PC-9 (cell line): ENCODE measurements around the gene CIAO3. TPM values are rescaled to one million over a fixed set of nuclear protein-coding genes. Genes with fewer than 3 reads are reported as not detected.
"Not testable (repeated sequence)": the region's sequence is repeated elsewhere in the genome, so short reads cannot be mapped to it uniquely, and the experiment has no call there.

Source experiments
- BruUV-seq: library from RNA; stranded (reverse); fragments of 400-500 nt; replicated peaks from 2 replicates; lab custom pipeline; 2021; lab: Mats Ljungman, UMichigan
- CTCF ChIA-PET: fragments of 300-600 bp; sonication (Branson Sonifier 250); formaldehyde crosslinking; loops from one replicate; lab custom pipeline; 2022; ENCODE audit warnings: antibody characterized with exemption; lab: Charles Lee
- POLR2A ChIA-PET: fragments of 300-600 bp; sonication (Branson Sonifier 250); formaldehyde crosslinking; loops from one replicate; lab custom pipeline; 2022; ENCODE audit warnings: antibody characterized with exemption; ENCODE audit not compliant: unreplicated experiment; lab: Charles Lee
- DNase-seq, 2 experiments: peaks; one replicate each; pipeline versions ENCODE4 v3.0.0 to v3.0.0-alpha.2; 2015 to 2022; ENCODE audit warnings: mixed read lengths in 1 of 2
- H2AFZ ChIP-seq: fragments of 200-600 bp; sonication (generic); 2 replicates; pipeline ENCODE4 v1.8.1; 2017; ENCODE audit warnings: antibody characterized with exemption
- H3F3A ChIP-seq: fragments of 200-600 bp; sonication (generic); 2 replicates; pipeline ENCODE4 v1.8.1; 2017; ENCODE audit warnings: antibody characterized with exemption, mild to moderate bottlenecking, low read depth; ENCODE audit not compliant: insufficient read depth
- H3K27ac ChIP-seq: fragments of 200-600 bp; sonication (generic); 2 replicates; pipeline ENCODE4 v1.6.1; 2016; ENCODE audit warnings: mixed run types
- H3K27me3 ChIP-seq: fragments of 200-600 bp; sonication (generic); 2 replicates; pipeline ENCODE4 v1.6.1; 2016; ENCODE audit warnings: low read depth, mixed run types; ENCODE audit not compliant: insufficient read depth
- H3K36me3 ChIP-seq: fragments of 200-600 bp; sonication (generic); 2 replicates; pipeline ENCODE4 v1.6.1; 2016; ENCODE audit warnings: low read depth, mixed run types
- H3K4me1 ChIP-seq: fragments of 200-600 bp; sonication (generic); replicated peaks from 2 replicates; pipeline ENCODE4 v1.6.1; 2016; ENCODE audit warnings: mixed run types; ENCODE audit not compliant: insufficient read depth
- H3K4me2 ChIP-seq: fragments of 200-600 bp; sonication (generic); 2 replicates; pipeline ENCODE4 v1.6.1; 2017; ENCODE audit warnings: mixed run types
- H3K4me3 ChIP-seq: fragments of 200-600 bp; sonication (generic); 2 replicates; pipeline ENCODE4 v1.6.1; 2016; ENCODE audit warnings: mixed run types
- H3K79me2 ChIP-seq: fragments of 200-600 bp; sonication (generic); 2 replicates; pipeline ENCODE4 v1.6.1; 2017; ENCODE audit warnings: low read depth, mixed run types
- H3K9me2 ChIP-seq: fragments of 200-600 bp; sonication (generic); 2 replicates; pipeline ENCODE4 v1.8.1; 2017; ENCODE audit warnings: mild to moderate bottlenecking; ENCODE audit not compliant: insufficient read depth
- H3K9me3 ChIP-seq: fragments of 200-600 bp; sonication (generic); 2 replicates; pipeline ENCODE4 v1.8.1; 2016; ENCODE audit warnings: low read depth; ENCODE audit not compliant: insufficient read depth
- H4K20me1 ChIP-seq: fragments of 200-600 bp; sonication (generic); 2 replicates; pipeline ENCODE4 v1.8.1; 2017; ENCODE audit not compliant: insufficient read depth
- EZH2 ChIP-seq: fragments of 200-600 bp; sonication (generic); IDR thresholded peaks from 2 replicates; pipeline ENCODE4 v1.8.0; 2017; ENCODE audit warnings: antibody characterized with exemption, low read depth
- intact Hi-C: fragments of 100-400 bp; cut with micrococcal nuclease; formaldehyde crosslinking; loops from one replicate; pipeline ENCODE4 v1.10.0; 2022; ENCODE audit not compliant: unreplicated experiment
- total RNA-seq: library from RNA; stranded (reverse); gene quantifications from 2 replicates; pipeline ENCODE4 v1.2.3, GENCODE V29; 2021
- TF ChIP-seq, protein P1 (sequence below): fragments of 200-600 bp; sonication (generic); conservative IDR thresholded peaks from 2 replicates; pipeline ENCODE4 v1.6.1; 2017; ENCODE audit warnings: mixed run types, antibody characterized with exemption, mild to moderate bottlenecking, moderate library complexity

The CIAO3 gene
- total RNA-seq, 1 experiment from 2014 or later, result 44.2 TPM

DNA sequence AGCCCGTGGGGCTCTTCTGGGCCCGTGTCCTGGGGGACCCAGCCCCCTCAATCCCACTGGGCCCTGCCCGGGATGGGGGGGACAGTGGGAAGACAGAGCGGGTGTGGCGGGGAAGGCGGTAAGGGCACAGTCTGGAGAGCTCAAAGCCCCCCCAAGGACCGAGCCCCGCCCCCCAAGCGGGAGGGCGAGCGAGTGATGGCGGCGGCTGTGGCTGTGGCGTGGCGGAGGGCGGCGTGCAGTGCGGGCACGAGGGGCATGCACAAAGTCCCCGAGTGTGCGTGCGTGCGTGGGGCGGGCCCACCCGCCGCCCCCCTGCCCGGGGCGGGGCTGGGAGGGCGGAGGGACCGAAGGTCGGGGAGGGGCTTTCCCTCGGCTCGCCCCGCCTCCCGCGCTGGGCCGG, 47.0 kb downstream of the CIAO3 start:
- Histone ChIP-seq H3F3A (peaks cover 22% of the 10 kb centered on the region), H3K27ac (no peak overlapping the region)

DNA sequence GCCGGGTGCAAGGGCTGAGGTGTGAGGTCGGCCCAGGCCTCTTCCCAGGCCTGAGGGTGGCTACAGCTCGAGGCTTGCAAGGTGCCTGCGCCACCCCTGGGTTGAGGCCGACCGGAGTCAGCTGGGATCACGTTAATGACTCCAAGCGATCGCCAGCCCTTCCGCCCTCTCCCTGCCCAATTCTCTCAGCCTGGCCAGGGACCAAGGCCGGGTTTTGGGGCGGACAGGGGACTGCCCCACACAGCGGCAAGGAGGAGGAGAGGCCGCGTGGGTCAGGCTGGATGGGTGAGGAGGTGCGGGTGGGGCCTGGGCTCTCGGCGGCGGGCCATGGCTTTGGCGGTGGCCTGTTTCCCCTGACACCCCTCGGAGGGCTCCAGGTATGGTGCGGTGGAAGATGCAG, 47.4 kb downstream of the CIAO3 start:
- TF ChIP-seq, protein P1, sequence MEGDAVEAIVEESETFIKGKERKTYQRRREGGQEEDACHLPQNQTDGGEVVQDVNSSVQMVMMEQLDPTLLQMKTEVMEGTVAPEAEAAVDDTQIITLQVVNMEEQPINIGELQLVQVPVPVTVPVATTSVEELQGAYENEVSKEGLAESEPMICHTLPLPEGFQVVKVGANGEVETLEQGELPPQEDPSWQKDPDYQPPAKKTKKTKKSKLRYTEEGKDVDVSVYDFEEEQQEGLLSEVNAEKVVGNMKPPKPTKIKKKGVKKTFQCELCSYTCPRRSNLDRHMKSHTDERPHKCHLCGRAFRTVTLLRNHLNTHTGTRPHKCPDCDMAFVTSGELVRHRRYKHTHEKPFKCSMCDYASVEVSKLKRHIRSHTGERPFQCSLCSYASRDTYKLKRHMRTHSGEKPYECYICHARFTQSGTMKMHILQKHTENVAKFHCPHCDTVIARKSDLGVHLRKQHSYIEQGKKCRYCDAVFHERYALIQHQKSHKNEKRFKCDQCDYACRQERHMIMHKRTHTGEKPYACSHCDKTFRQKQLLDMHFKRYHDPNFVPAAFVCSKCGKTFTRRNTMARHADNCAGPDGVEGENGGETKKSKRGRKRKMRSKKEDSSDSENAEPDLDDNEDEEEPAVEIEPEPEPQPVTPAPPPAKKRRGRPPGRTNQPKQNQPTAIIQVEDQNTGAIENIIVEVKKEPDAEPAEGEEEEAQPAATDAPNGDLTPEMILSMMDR, result no peak
- no peak for TF ChIP-seq EZH2
- intact Hi-C loops, result no loop called here
- H3K4me3 ChIP-seq, result no peak overlapping the region
- no peak overlapping the region for H3K27ac ChIP-seq
- no peaks in the 10 kb centered on the region for H3K36me3 ChIP-seq
- no TSS peak for BruUV-seq
- H3K9me2 ChIP-seq, result no peaks in the 10 kb centered on the region
- H3K27me3 ChIP-seq, result no peaks in the 10 kb centered on the region
- no peak overlapping the region for H3K4me2 ChIP-seq
- H3F3A ChIP-seq, result peaks cover 22% of the 10 kb centered on the region
- H3K4me1 ChIP-seq, result peaks cover 18% of the 10 kb centered on the region
- H3K79me2 ChIP-seq, result peaks cover 13% of the 10 kb centered on the region
- no peak overlapping the region for H2AFZ ChIP-seq
- H3K9me3 ChIP-seq, result no peaks in the 10 kb centered on the region
- DNase-seq, result no peak
- ChIA-PET CTCF (no interaction called here), POLR2A (no interaction called here)
- no peaks in the 10 kb centered on the region for H4K20me1 ChIP-seq

More for the DNA sequence above, 47.0 kb downstream of the CIAO3 start:
- intact Hi-C loops, result no loop called here
- peaks cover 18% of the 10 kb centered on the region for H3K4me1 ChIP-seq
- no peaks in the 10 kb centered on the region for H4K20me1 ChIP-seq
- no peak for TF ChIP-seq EZH2
- TF ChIP-seq, protein P1, result no peak
- ChIA-PET CTCF (no interaction called here), POLR2A (no interaction called here)
- peaks cover 11% of the 10 kb centered on the region for H3K79me2 ChIP-seq
- no peaks in the 10 kb centered on the region for H3K36me3 ChIP-seq
- H3K4me2 ChIP-seq, result no peak overlapping the region
- H3K4me3 ChIP-seq, result no peak overlapping the region
- H3K9me3 ChIP-seq, result no peaks in the 10 kb centered on the region
- H3K27me3 ChIP-seq, result no peaks in the 10 kb centered on the region
- no peak overlapping the region for H2AFZ ChIP-seq
- no peaks in the 10 kb centered on the region for H3K9me2 ChIP-seq
- no TSS peak for BruUV-seq
- DNase-seq, result no peak

DNA sequence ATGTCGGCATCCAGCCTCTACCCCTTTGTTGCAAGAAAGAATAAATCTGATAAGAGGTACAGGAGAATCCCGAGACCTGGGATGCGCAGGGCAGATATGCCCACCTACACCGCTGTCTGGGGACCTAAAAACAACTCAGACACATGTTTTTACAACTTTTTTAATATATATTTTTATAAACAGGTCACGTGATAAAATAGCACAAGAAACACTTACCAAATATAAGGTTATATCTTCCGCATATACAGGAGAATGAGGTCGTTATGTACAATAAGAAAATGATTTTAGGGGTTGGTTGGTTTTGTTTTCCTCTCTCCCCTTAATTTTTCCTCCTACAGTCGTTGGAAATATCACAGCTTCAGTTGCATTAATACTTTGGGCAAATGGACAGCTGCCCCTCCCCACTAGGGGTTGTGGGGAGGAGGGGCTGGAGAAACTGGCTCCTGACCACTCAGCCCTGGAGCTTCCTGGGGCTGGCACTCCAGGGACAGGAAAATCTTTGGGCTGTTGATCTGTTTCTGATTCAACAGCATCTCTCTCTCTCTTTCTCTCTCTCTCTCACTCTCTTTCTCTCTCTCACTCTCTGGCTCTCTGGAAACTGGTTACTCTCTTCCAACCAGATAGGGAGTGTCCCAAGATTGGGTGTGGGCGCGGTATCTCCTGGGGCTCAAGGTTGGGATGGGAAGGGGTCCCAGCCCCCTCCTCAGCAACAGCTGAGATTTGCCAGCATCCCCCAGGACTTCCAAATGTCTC, 48.3 kb downstream of the CIAO3 start:
- TF ChIP-seq EZH2, result no peak
- peaks cover 27% of the 10 kb centered on the region for H3F3A ChIP-seq
- ChIA-PET CTCF (no interaction called here), POLR2A (no interaction called here)
- no peak for DNase-seq
- H2AFZ ChIP-seq, result no peak overlapping the region
- H3K9me3 ChIP-seq, result no peaks in the 10 kb centered on the region
- BruUV-seq, result no TSS peak
- H3K4me2 ChIP-seq, result no peak overlapping the region
- no peaks in the 10 kb centered on the region; the same call in 1 of the 2 replicates for H4K20me1 ChIP-seq
- H3K36me3 ChIP-seq, result no peaks in the 10 kb centered on the region
- no peaks in the 10 kb centered on the region for H3K9me2 ChIP-seq
- peaks cover 13% of the 10 kb centered on the region for H3K79me2 ChIP-seq
- H3K27ac ChIP-seq, result no peak overlapping the region
- H3K4me1 ChIP-seq, result peaks cover 18% of the 10 kb centered on the region
- intact Hi-C loops, result no loop called here
- no peak overlapping the region for H3K4me3 ChIP-seq
- no peaks in the 10 kb centered on the region for H3K27me3 ChIP-seq

DNA sequence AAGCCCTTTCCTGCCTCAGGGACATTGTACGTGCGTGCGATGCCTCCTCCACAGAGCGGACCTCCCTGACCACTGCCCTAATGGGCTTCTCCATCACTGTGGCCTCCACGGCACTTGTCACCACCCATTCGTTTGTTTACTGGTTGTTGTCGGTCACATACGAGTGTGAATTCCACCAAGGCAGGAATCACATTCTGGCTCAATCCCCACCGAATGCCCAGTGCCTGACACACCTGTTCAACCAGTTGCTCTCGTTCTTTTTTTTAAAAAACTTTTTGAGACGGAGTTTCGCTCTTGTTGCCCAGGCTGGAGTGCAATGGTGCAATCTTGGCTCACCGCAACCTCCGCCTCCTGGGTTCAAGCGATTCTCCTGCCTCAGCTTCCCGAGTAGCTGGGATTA, 49.6 kb downstream of the CIAO3 start:
- H3K36me3 ChIP-seq, intact Hi-C loops, CTCF ChIA-PET, H4K20me1 ChIP-seq, H3K9me2 ChIP-seq, H3K9me3 ChIP-seq, H2AFZ ChIP-seq, BruUV-seq, H3K27me3 ChIP-seq, H3K27ac ChIP-seq: not testable (repeated sequence)
- peaks cover 18% of the 10 kb centered on the region for H3K4me1 ChIP-seq
- peak overlapping the region; percentile 97 for H3K4me2 ChIP-seq
- H3F3A ChIP-seq, result peaks cover 27% of the 10 kb centered on the region
- POLR2A ChIA-PET, result interaction anchor here (0.7 kb wide), 1 partner anchor 306 kb away, joined by 7 read pairs; no protein-coding TSS in a partner anchor
- H3K4me3 ChIP-seq, result 0 out of 2 replicates have a peak overlapping the region, but pooled peaks have one; percentile 99
- peak in 1 of 2 experiments; percentile 63 for DNase-seq
- peaks cover 13% of the 10 kb centered on the region for H3K79me2 ChIP-seq
